ENCODE data around the gene APOL1.

- TF ChIP-seq CTCF (IDR thresholded peaks at IDR 0.05; ENCODE audit: low read length) = no peak
- TF ChIP-seq EZH2 (IDR thresholded peaks at IDR 0.05; ENCODE audit: borderline replicate concordance, low read length) = no peak
Observed at GRCh38 chr22:36253523-36254490, 874 bp downstream of the APOL1 start.
